Measurements from ENCODE around the gene RBMXL2.
A peak's percentile ranks its signal among the peaks of the same experiment; 100 is the strongest.

RBMXL2 gene

DNA sequence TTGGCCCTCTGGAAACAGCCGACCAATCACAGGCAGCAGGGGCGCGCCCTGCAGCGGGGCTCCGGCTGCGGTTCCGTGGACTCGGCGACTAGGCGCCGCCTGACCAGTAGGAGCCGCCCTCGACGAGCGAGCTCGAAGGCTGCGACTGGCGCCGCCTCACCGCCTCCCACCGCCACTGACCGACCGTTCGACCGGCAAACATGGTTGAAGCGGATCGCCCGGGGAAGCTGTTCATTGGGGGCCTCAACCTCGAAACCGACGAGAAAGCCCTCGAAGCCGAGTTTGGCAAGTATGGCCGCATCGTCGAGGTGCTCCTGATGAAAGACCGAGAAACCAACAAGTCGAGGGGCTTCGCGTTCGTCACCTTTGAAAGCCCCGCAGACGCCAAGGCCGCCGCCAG lies at the start of gene RBMXL2:
Gene RBMXL2 (plus strand): TSS at position 78 of the 400 bp plus-strand sequence. CDS start 123 bp downstream, at position 201.
- no peak for DNase-seq

- DNase-seq: no peak
Observed at GRCh38 chr11:7046474-7047175, 42.2 kb upstream of the RBMXL2 start.

DNA sequence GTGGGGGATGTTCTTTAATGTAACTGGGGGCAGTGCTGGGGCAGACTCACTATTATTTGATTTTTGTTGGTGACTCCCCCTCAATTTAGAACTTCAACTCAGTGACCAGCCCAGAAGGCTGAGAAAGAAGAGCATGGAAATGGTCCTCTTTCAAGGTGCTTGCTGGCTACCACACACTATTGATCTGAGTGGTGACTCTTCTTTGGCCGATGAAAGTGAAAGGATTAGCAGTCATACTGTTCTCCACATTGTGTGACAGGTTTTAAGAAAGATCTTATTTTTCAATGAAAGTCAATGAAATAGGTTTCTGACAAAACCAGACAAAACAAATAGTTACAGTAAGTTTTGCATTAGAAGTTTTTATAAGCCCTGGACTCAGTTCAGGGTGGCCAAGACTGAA lies 38.6 kb upstream of the RBMXL2 start:
- no peak for DNase-seq

DNA sequence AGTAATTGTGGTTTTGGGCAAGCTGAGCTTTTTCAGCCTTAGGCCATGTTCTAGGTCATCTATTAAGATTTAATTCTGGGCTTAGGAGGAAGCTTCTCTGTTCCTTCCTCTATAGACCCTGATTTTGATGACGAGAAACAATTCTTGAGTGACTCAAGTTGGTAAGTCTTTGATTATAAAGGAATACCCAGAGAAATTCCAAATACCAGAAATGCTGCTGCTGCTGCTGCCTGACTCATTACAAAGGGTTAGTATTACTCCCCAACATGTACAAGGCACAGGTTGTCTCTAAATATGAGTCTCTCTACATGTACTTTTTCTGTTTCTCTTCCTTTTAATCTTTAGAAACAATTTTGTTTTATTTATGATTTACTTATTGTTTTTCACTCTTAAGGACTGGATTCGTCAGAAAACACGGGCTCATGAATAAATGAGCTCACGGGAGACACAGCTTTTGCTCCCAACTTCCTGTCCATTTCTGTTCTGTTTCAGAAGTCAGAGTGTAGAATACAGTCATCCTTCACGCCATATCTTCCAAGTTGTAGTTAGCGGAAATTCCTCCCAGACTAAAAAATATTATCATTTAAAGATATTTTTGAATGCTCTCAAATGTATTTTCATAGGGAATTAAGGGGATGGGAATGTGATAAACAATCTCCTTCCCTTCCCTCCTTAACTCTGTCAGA lies 31.8 kb upstream of the RBMXL2 start:
- peak; percentile 1 to 53 (median 32) for DNase-seq

DNA sequence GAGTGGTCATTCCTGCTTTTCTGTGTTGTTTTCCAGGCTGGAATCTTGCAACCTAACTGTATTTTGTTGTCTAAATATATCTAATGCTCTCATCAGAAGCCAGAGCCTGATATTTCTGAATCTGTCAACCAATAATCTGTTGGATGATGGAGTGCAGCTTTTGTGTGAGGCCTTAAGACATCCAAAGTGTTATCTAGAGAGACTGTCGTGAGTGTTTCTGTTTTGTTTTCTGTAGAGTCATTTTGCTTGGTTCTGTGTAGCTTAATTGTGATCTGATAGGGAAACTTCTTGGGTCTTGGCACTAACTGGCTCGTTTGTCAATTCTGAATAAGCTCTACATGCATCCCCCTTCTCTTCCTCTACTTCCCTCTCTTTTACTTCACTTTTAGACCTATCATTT lies 31.2 kb upstream of the RBMXL2 start:
- DNase-seq: no peak

DNA sequence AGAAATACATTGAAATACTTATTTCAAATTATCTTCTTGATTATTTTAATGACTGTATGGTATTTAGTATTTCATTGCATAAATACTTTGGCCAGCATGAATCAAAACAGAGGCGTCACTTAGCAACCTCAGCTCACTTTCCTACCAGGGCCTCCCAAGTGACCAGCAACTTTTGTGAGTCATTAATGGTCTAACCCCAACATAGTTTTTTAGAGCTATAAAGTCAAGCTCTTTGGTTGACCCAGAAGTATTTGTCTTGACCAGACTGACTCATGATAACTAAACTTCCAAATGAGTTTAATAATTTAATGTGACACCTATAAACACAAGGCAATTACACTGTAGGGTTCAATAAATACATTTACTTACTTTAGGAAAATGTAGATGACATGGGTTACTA lies 27.9 kb upstream of the RBMXL2 start:
- no peak for DNase-seq

DNA sequence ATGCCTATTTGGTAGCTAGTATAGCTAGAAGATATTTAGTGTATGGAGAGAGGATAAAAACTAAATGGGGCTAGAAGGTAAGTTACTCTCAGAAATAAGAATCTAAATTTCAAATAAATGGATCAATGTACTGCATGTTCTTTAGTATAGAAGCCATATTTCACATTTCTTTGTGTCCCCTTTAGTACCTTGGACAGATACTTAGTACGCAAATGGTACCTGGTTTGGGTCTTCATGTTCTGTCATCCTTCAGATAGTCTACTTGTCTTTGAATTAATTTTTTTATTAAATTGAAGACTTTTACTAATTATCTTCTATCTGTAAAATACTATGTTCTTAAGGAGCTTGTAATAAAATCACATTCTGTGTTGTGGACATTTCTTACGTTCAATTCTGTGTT lies 26.3 kb upstream of the RBMXL2 start:
- no peak for DNase-seq

DNA sequence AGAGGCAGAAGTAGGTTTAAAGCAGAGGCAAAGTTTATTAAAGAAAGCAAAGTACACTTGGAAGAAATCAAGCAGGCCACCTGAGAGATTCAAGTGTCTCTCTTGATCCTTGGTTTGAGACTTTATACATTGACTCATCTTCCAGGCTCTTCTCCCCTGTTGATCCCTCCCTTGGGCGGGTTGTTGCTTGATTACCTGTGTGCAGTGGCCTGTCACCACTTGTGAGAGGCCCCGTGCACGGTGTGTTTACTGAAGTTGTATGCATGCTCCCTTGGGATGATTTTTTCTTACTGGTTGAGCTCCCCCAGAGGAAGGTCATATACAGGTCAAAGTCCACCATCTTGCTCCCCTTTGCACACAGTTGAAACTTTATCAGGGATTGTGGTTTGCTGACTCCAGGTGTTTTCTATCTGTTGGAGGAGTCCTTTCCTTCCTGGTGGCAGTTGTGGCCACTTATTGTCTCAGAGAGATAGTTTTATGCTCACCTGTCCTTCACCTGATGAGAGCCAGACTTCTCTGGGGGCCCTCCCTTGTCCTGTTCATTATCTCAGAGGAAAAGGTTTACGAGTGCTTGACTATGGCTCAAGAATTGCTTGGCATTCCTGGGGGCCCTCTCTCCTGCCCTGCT lies 16.3 kb upstream of the RBMXL2 start:
- no peak for DNase-seq

GRCh38 chr11:7077101-7077500 lies 11.7 kb upstream of the RBMXL2 start:
- DNase-seq: no peak

GRCh38 chr11:7079545-7080135 lies 9.2 kb upstream of the RBMXL2 start:
- no peak for DNase-seq

GRCh38 chr11:7080900-7081299 lies 7.9 kb upstream of the RBMXL2 start:
- DNase-seq: no peak

GRCh38 chr11:7081441-7081840 lies 7.4 kb upstream of the RBMXL2 start:
- DNase-seq: no peak

GRCh38 chr11:7089328-7090251 lies 792 bp downstream of the RBMXL2 start:
- DNase-seq: no peak

DNA sequence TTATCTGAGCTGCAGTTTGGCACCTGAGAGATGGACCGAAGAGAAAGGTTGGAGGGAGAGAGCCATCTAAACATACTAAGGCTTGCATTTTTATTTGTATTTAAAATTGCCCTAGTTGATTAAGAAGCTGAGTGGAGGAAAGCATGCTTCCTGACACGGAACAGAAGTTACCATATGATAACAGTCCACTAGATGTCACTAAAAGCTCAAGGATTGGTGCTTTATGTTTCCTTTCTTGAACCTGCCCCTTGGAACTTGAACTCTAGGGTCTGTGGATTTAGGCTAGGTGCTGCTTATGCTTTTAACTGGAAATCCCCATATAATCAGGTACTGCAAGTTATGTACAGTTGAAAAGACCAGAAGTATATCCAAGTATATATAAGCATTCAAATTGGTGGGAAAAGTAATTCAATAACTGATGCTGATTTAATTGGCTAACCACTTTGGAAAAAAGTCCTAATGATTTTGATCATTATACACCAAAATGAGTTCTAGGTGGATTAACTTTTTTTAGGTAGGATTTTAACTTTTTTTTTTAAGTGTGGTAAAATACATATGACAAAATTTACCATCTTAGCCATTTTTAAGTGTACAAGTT lies 9.5 kb downstream of the RBMXL2 start:
- peak; percentile 59 to 81 (median 71) for DNase-seq

GRCh38 chr11:7115780-7116179 lies 27.0 kb downstream of the RBMXL2 start:
- no peak for DNase-seq

- DNase-seq: no peak
Observed at GRCh38 chr11:7116370-7116769, 27.6 kb downstream of the RBMXL2 start.

GRCh38 chr11:7138051-7138450 lies 49.3 kb downstream of the RBMXL2 start:
- no peak for DNase-seq

Data from suppressor macrophage treated with lipopolysaccharide for 1 hour (primary cell).